ENCODE data around the gene PSMB10.

The PSMB10 gene

GRCh38 chr16:67928561-67929364, 7.9 kb downstream of the PSMB10 start:
- no peak overlapping the region for H3K27ac ChIP-seq
- TF ChIP-seq CTCF (IDR thresholded peaks at IDR 0.05) (peak; percentile 96), ZFX (IDR thresholded peaks at IDR 0.05; ENCODE audit: borderline replicate concordance) (no peak)

GRCh38 chr16:67928147-67928546, 8.5 kb downstream of the PSMB10 start:
- H3K27ac ChIP-seq: no peak overlapping the region
- TF ChIP-seq CTCF (IDR thresholded peaks at IDR 0.05): no peak
- TF ChIP-seq ZFX (IDR thresholded peaks at IDR 0.05; ENCODE audit: borderline replicate concordance): no peak

- no peak for TF ChIP-seq CTCF (IDR thresholded peaks at IDR 0.05)
- no peak for TF ChIP-seq ZFX (IDR thresholded peaks at IDR 0.05; ENCODE audit: borderline replicate concordance)
Measured at GRCh38 chr16:67927131-67927941, 9.3 kb downstream of the PSMB10 start.

GRCh38 chr16:67926181-67926750, 10.4 kb downstream of the PSMB10 start:
- TF ChIP-seq CTCF (IDR thresholded peaks at IDR 0.05): no peak
- TF ChIP-seq ZFX (IDR thresholded peaks at IDR 0.05; ENCODE audit: borderline replicate concordance): no peak

More at GRCh38 chr16:67927131-67927941, 9.3 kb downstream of the PSMB10 start:
- no peak overlapping the region for H3K27ac ChIP-seq

GRCh38 chr16:67924140-67924906, 12.3 kb downstream of the PSMB10 start:
- no peak for TF ChIP-seq ZFX (IDR thresholded peaks at IDR 0.05; ENCODE audit: borderline replicate concordance)
- TF ChIP-seq CTCF (IDR thresholded peaks at IDR 0.05): no peak
- no peak overlapping the region for H3K27ac ChIP-seq

More at GRCh38 chr16:67926181-67926750, 10.4 kb downstream of the PSMB10 start:
- peak overlapping the region; percentile 20; the same call in 1 of the 2 replicates for H3K27ac ChIP-seq

GRCh38 chr16:67923414-67924116, 13.1 kb downstream of the PSMB10 start:
- no peak for TF ChIP-seq CTCF (IDR thresholded peaks at IDR 0.05)
- TF ChIP-seq ZFX (IDR thresholded peaks at IDR 0.05; ENCODE audit: borderline replicate concordance): no peak
- peak overlapping the region; percentile 54; the same call in 1 of the 2 replicates for H3K27ac ChIP-seq
